Fibroblast of skin of left quadriceps (primary cell): ENCODE results near the gene RAB43.
"Not testable (repeated sequence)": the region's sequence is repeated elsewhere in the genome, so short reads cannot be mapped to it uniquely, and the experiment has no call there.

Source experiments
- DNase-seq, 2 experiments: peaks; one replicate each; pipeline ENCODE4 v3.0.0-alpha.2; 2013; ENCODE audit warnings: low read depth in 2 of 2

The RAB43 gene

GRCh38 chr3:129095285-129095684 lies 26.3 kb downstream of the RAB43 start:
- DNase-seq: no peak

- not testable (repeated sequence) for DNase-seq
Observed at GRCh38 chr3:129088312-129088711, 33.3 kb downstream of the RAB43 start.

- DNase-seq: not testable (repeated sequence)
Observed at GRCh38 chr3:129087904-129088303, 33.7 kb downstream of the RAB43 start.

- DNase-seq: no peak
Observed at GRCh38 chr3:129087138-129087702, 34.4 kb downstream of the RAB43 start.

GRCh38 chr3:129085818-129086217 lies 35.8 kb downstream of the RAB43 start:
- no peak for DNase-seq

GRCh38 chr3:129085165-129085715 lies 36.4 kb downstream of the RAB43 start:
- DNase-seq: no peak

GRCh38 chr3:129084501-129084900 lies 37.1 kb downstream of the RAB43 start:
- no peak for DNase-seq

- DNase-seq: no peak
Observed at GRCh38 chr3:129082026-129082425, 39.6 kb downstream of the RAB43 start.

GRCh38 chr3:129081503-129081902 lies 40.1 kb downstream of the RAB43 start:
- no peak for DNase-seq

- DNase-seq: no peak
Observed at GRCh38 chr3:129078510-129078909, 43.1 kb downstream of the RAB43 start.

GRCh38 chr3:129077222-129077621 lies 44.4 kb downstream of the RAB43 start:
- DNase-seq: no peak

- DNase-seq: no peak
Observed at GRCh38 chr3:129070086-129070885, 51.3 kb downstream of the RAB43 start.

GRCh38 chr3:129069313-129070085 lies 52.1 kb downstream of the RAB43 start:
- DNase-seq: not testable (repeated sequence)

- no peak for DNase-seq
Observed at GRCh38 chr3:129068291-129068886, 53.2 kb downstream of the RAB43 start.

- DNase-seq: not testable (repeated sequence)
Observed at GRCh38 chr3:129067719-129068118, 53.9 kb downstream of the RAB43 start.

- DNase-seq: no peak
Observed at GRCh38 chr3:129065720-129066073, 55.9 kb downstream of the RAB43 start.

GRCh38 chr3:129065016-129065719 lies 56.4 kb downstream of the RAB43 start:
- DNase-seq: no peak

GRCh38 chr3:129063841-129064482 lies 57.6 kb downstream of the RAB43 start:
- DNase-seq: no peak

- DNase-seq: no peak
Observed at GRCh38 chr3:129063091-129063640, 58.4 kb downstream of the RAB43 start.
